Measurements from ENCODE around the gene ITPA. TPM values are rescaled to one million over a fixed set of nuclear protein-coding genes. Genes with fewer than 3 reads are reported as not detected.
A peak's percentile ranks its signal among the peaks of the same experiment; 100 is the strongest.

Gene ITPA
- total and polyA plus RNA-seq, 2 of the 13 experiments (the other 11 are each of a cell fraction or from before 2014, with no cell fraction given), result 60.1 to 103 TPM

DNA sequence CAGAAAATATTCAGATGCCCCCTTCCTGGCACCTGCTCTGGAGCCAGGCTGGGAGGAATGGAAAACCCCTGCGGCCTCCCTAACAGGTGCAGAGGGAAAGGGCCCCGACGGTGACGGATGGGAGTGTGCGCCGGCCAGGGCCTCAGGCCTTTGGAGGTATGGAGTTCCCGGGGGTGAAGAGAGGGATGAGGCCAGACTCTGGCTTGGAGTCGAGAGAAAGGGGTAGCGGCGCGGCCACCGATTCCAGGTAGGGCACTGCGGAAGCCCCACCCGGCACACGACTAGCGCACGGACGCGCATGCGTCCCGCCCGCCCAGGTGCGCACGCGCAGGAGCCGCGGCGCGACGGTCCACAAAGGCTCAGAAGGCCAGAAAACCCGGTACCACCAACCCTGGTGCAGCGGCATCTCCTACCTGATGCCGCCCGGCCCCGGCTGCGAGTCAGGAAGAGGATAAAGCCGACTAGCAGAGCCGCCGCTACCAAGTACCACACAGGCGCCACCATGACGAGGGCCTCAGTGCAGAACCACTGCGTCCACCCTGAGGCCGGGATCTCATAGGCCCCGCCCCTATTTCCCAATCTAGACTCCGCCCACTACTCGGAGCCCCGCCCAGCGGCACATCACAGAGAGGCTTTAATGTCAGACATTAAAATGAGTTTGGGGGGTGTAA, 5.0 kb upstream of the ITPA start, which contains the start of gene DDRGK1 (continued):
- TF ChIP-seq HNRNPUL1 (IDR thresholded peaks at IDR 0.05; ENCODE audit: low read depth, low read length), result no peak
- TF ChIP-seq, protein P1, sequence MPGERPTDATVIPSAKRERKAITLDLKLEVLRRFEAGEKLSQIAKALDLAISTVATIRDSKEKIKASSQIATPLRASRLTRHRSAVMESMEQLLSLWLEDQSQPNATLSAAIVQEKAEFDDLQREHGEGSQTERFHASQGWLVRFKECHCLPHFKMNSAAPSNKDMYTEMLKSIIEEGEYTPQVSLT (CRISPR knock-in tag; IDR thresholded peaks at IDR 0.05; ENCODE audit: borderline replicate concordance, low read depth), result peak; percentile 21; the same call in 1 of the 2 replicates
- peak; percentile 93 for TF ChIP-seq ZNF557 (CRISPR knock-in tag; IDR thresholded peaks at IDR 0.05)
- peak; percentile 97 for TF ChIP-seq ZNF501 (CRISPR knock-in tag; IDR thresholded peaks at IDR 0.05)
- peak; percentile 95 for TF ChIP-seq KLF11 (CRISPR knock-in tag; IDR thresholded peaks at IDR 0.05)
- peak; percentile 41 for TF ChIP-seq ETV5 (CRISPR knock-in tag; IDR thresholded peaks at IDR 0.05; ENCODE audit: borderline replicate concordance)
- peak; percentile 75 for TF ChIP-seq E2F1 (CRISPR knock-in tag; IDR thresholded peaks at IDR 0.05)
- peak; percentile 88 for TF ChIP-seq IRX3 (CRISPR knock-in tag; IDR thresholded peaks at IDR 0.05; ENCODE audit: borderline replicate concordance, low read depth)
- TF ChIP-seq ZBED4 (CRISPR knock-in tag; IDR thresholded peaks at IDR 0.05; ENCODE audit: borderline replicate concordance), result peak; percentile 81
- TF ChIP-seq ZBTB7A (CRISPR knock-in tag; IDR thresholded peaks at IDR 0.05), result no peak
- peak; percentile 85; the same call in 1 of the 2 replicates for TF ChIP-seq ARNT2 (CRISPR knock-in tag; IDR thresholded peaks at IDR 0.05; ENCODE audit: low read depth)
- peak; percentile 94; the same call in 1 of the 2 replicates for TF ChIP-seq ZNF251 (CRISPR knock-in tag; IDR thresholded peaks at IDR 0.05)
- TF ChIP-seq ATM (IDR thresholded peaks at IDR 0.05; ENCODE audit: borderline replicate concordance), result no peak
- TF ChIP-seq HES4 (CRISPR knock-in tag; IDR thresholded peaks at IDR 0.05; ENCODE audit: borderline replicate concordance), result peak; percentile 91
- TF ChIP-seq CBX2 (IDR thresholded peaks at IDR 0.05; ENCODE audit: low read depth, low read length), result no peak
- TF ChIP-seq CBX2 (CRISPR knock-in tag; IDR thresholded peaks at IDR 0.05; ENCODE audit: low read depth), result no peak
- no peak for TF ChIP-seq PBX2 (CRISPR knock-in tag; IDR thresholded peaks at IDR 0.05)
- TF ChIP-seq TAF15 (IDR thresholded peaks at IDR 0.05; ENCODE audit: low read depth, low read length, poor library complexity, severe bottlenecking), result no peak
- no peak for TF ChIP-seq KDM1A (CRISPR knock-in tag; IDR thresholded peaks at IDR 0.05)
- TF ChIP-seq FOSL1 (CRISPR knock-in tag; IDR thresholded peaks at IDR 0.05; ENCODE audit: borderline replicate concordance), result peak; percentile 36; the same call in 1 of the 2 replicates
- TF ChIP-seq, protein P2, sequence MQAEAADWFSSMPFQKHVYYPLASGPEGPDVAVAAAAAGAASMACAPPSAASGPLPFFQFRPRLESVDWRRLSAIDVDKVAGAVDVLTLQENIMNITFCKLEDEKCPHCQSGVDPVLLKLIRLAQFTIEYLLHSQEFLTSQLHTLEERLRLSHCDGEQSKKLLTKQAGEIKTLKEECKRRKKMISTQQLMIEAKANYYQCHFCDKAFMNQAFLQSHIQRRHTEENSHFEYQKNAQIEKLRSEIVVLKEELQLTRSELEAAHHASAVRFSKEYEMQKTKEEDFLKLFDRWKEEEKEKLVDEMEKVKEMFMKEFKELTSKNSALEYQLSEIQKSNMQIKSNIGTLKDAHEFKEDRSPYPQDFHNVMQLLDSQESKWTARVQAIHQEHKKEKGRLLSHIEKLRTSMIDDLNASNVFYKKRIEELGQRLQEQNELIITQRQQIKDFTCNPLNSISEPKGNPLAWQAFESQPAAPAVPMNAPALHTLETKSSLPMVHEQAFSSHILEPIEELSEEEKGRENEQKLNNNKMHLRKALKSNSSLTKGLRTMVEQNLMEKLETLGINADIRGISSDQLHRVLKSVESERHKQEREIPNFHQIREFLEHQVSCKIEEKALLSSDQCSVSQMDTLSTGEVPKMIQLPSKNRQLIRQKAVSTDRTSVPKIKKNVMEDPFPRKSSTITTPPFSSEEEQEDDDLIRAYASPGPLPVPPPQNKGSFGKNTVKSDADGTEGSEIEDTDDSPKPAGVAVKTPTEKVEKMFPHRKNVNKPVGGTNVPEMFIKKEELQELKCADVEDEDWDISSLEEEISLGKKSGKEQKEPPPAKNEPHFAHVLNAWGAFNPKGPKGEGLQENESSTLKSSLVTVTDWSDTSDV (CRISPR knock-in tag; IDR thresholded peaks at IDR 0.05), result peak; percentile 97; the same call in 1 of the 2 replicates

All from HepG2 (cell line).